RCC 7860 (cell line): ENCODE results near the gene FITM1.

ENCODE experiments used
- DNase-seq: peaks from one replicate; pipeline ENCODE4 v3.0.0-alpha.2; 2015; ENCODE audit warnings: low spot score
- FAIRE-seq: peaks from 2 replicates; lab custom pipeline; 2012; peaks lifted over from hg19 to GRCh38; lab: Jason Lieb, UNC

Gene FITM1

GRCh38 chr14:24179961-24180796, 49.7 kb downstream of the FITM1 start:
- DNase-seq: peak; percentile 53
- FAIRE-seq: no peak

GRCh38 chr14:24181371-24182077, 51.1 kb downstream of the FITM1 start:
- no peak for DNase-seq
- FAIRE-seq: no peak
